GM23248 (cell line): ENCODE data around the gene LRRC73. TPM values are rescaled to one million over a fixed set of nuclear protein-coding genes. Genes with fewer than 3 reads are reported as not detected.

Experiments used
- DNase-seq: peaks from one replicate; pipeline ENCODE4 v3.0.0-alpha.2; 2015
- H2AFZ ChIP-seq: fragments of 200-600 bp; sonication (generic); 2 replicates; pipeline ENCODE4 v1.6.1; 2016; ENCODE audit warnings: antibody characterized with exemption
- H3F3A ChIP-seq: fragments of 200-600 bp; sonication (generic); 2 replicates; pipeline ENCODE4 v1.6.1; 2016; ENCODE audit warnings: mild to moderate bottlenecking, antibody characterized with exemption, mixed run types; ENCODE audit not compliant: insufficient read depth
- H3K27ac ChIP-seq: fragments of 200-600 bp; sonication (generic); 2 replicates; pipeline ENCODE4 v1.5.1; 2016; ENCODE audit warnings: mild to moderate bottlenecking
- H3K27me3 ChIP-seq: fragments of 200-600 bp; sonication (generic); replicated peaks from 2 replicates; pipeline ENCODE4 v1.6.1; 2016; ENCODE audit warnings: mild to moderate bottlenecking; ENCODE audit not compliant: insufficient read depth
- H3K36me3 ChIP-seq: fragments of 200-600 bp; sonication (generic); 2 replicates; pipeline ENCODE4 v1.6.1; 2016; ENCODE audit warnings: low read depth, mild to moderate bottlenecking
- H3K4me1 ChIP-seq: fragments of 200-600 bp; sonication (generic); 2 replicates; pipeline ENCODE4 v1.6.1; 2016; ENCODE audit warnings: mild to moderate bottlenecking; ENCODE audit not compliant: insufficient read depth
- H3K4me2 ChIP-seq: fragments of 200-600 bp; sonication (generic); one replicate; pipeline ENCODE4 v1.6.1; 2016; ENCODE audit warnings: mild to moderate bottlenecking; ENCODE audit not compliant: unreplicated experiment
- H3K4me3 ChIP-seq: fragments of 200-600 bp; sonication (generic); 2 replicates; pipeline ENCODE4 v1.5.1; 2016; ENCODE audit warnings: mild to moderate bottlenecking
- H3K79me2 ChIP-seq: fragments of 200-600 bp; sonication (generic); 2 replicates; pipeline ENCODE4 v1.6.1; 2016; ENCODE audit warnings: mild to moderate bottlenecking; ENCODE audit not compliant: insufficient read depth
- H3K9ac ChIP-seq: fragments of 200-600 bp; sonication (generic); 2 replicates; pipeline ENCODE4 v1.6.1; 2016; ENCODE audit warnings: mild to moderate bottlenecking
- H3K9me2 ChIP-seq: fragments of 200-600 bp; sonication (generic); 2 replicates; pipeline ENCODE4 v1.6.1; 2016; ENCODE audit warnings: mixed run types, mild to moderate bottlenecking, moderate library complexity; ENCODE audit not compliant: insufficient read depth
- H3K9me3 ChIP-seq: fragments of 200-600 bp; sonication (generic); one replicate; pipeline ENCODE4 v1.6.1; 2017; ENCODE audit warnings: low read depth
- H4K20me1 ChIP-seq: fragments of 200-600 bp; sonication (generic); 2 replicates; pipeline ENCODE4 v1.6.0; 2016; ENCODE audit not compliant: insufficient read depth
- EZH2 ChIP-seq: fragments of 200-600 bp; sonication (generic); IDR thresholded peaks from 2 replicates; pipeline ENCODE4 v1.6.1; 2018; ENCODE audit warnings: antibody characterized with exemption, mild to moderate bottlenecking; ENCODE audit not compliant: insufficient read depth, poor library complexity, severe bottlenecking
- EZH2phosphoT487 ChIP-seq: fragments of 200-600 bp; sonication (generic); IDR thresholded peaks from 2 replicates; pipeline ENCODE4 v1.6.1; 2018; ENCODE audit warnings: antibody characterized with exemption, moderate library complexity, mild to moderate bottlenecking, low read depth; ENCODE audit not compliant: insufficient read depth
- WGBS, 2 experiments: methylation state at CpG; one replicate each; pipeline ENCODE4 v1.1.6; 2015 to 2017; ENCODE audit warnings: low lambda C conversion rate in 2 of 2, low coverage in 1 of 2; ENCODE audit errors: missing lambda C conversion rate in 2 of 2; 5-methylcytosine and 5-hydroxymethylcytosine counted together
- in situ Hi-C: fragments of 300-500 bp; cut with MboI; formaldehyde crosslinking; loops from 2 replicates; pipeline ENCODE4 v1.15.0; 2020
- polyA plus RNA-seq: library from polyadenylated mRNA; unstranded; fragments of >200 nt; fragmentation: Nextera tagmentation; extraction: Ambion mirVana; gene quantifications from 2 replicates; pipeline ENCODE4 v1.2.1, GENCODE V29; 2016
- total RNA-seq: library from RNA; depleted of rRNA; stranded (reverse); fragments of >200 nt; shearing (Covaris generic); gene quantifications from 2 replicates; pipeline ENCODE4 v1.2.3, GENCODE V29; 2014

LRRC73 gene
- total and polyA plus RNA-seq, 2 experiments from 2014 or later, result 1.0 to 1.6 TPM

DNA sequence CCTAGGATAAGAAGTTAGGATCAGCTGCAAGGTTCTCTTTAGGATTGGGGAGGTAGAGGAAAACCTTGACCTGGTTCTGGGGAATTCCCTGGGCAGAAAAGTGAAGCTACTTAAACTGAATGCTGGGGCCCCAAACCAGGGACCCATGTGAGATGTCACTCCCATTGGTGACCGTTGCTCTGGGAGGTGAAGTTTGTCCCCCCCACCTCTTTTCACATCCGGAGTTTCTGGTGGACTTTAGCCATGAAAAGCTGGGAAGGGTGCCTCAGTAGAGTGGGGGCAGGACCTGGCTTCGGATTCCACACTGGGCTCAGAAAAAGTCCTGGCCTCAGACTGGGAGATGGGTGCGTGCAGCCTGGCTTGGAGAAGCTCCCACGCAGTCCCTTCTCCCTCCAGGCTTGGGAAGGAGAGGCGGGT, 19.6 kb downstream of the LRRC73 start:
- Histone ChIP-seq H3K9ac (no peak overlapping the region), H3K9me3 (no peaks in the 10 kb centered on the region), H3K79me2 (peaks cover 19% of the 10 kb centered on the region), H3K4me1 (peaks cover 57% of the 10 kb centered on the region), H2AFZ (no peak overlapping the region), H3F3A (peaks cover 22% of the 10 kb centered on the region), H3K4me3 (no peak overlapping the region), H3K27me3 (no peaks in the 10 kb centered on the region), H3K9me2 (no peaks in the 10 kb centered on the region), H3K36me3 (no peaks in the 10 kb centered on the region), H4K20me1 (no peaks in the 10 kb centered on the region), H3K27ac (no peak overlapping the region), H3K4me2 (no peak overlapping the region)
- TF ChIP-seq EZH2phosphoT487 (no peak), EZH2 (no peak)
- in situ Hi-C loops, result no loop called here
- DNase-seq, result no peak
- WGBS, 2 experiments, result 51 to 56% methylated on average over 6 of the region's 6 CpGs

DNA sequence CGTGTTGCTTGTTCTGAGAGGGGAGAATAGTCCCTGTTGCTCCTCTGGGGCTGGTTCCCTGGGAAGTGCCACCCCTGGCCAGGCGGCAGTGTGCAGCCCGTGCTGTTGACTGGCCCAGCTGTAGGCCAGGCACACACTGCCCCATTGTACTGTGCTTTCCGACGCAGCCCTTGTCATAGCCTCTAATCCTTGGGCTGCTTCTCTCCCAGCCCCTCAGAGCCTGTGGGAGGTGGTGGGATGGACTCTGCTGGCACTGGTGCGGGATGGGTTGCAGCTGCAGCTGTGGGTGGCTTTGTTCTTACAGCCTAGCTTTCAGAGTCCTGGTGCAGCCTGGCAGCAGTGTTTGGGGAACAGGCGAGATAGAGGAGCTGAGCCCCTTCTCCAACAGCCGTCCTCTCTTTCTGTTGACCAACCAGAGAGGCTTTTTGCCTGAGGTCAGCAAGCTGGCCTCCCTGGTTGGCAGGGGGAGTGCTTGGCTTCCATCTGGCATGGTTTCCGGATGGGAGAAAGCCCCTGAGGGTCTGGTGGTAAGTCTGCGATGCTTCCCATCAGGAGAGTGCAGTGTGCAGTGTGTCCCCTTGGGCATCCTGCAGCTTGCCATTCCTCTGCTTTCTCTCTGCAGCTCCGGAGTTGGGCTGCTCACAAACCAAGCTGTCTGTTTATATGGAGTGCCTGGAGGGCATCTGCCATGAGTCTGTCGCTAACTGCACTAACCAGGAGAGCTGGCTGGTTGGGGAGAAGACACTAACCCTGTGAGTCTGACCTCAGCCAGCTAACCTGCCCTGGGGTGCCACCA, 20.7 kb downstream of the LRRC73 start:
- Histone ChIP-seq H3K36me3 (no peaks in the 10 kb centered on the region), H3K9ac (no peak overlapping the region), H3K4me2 (no peak overlapping the region), H2AFZ (no peak overlapping the region), H3K4me3 (no peak overlapping the region), H3F3A (peaks cover 22% of the 10 kb centered on the region), H3K27ac (no peak overlapping the region), H3K9me2 (no peaks in the 10 kb centered on the region), H3K27me3 (no peaks in the 10 kb centered on the region), H4K20me1 (no peaks in the 10 kb centered on the region), H3K4me1 (peaks cover 47% of the 10 kb centered on the region), H3K79me2 (peaks cover 8% of the 10 kb centered on the region), H3K9me3 (no peaks in the 10 kb centered on the region)
- TF ChIP-seq EZH2phosphoT487 (no peak), EZH2 (no peak)
- 93 to 94% methylated on average over 12 of the region's 12 CpGs for WGBS, 2 experiments
- in situ Hi-C loops, result no loop called here
- DNase-seq, result no peak

DNA sequence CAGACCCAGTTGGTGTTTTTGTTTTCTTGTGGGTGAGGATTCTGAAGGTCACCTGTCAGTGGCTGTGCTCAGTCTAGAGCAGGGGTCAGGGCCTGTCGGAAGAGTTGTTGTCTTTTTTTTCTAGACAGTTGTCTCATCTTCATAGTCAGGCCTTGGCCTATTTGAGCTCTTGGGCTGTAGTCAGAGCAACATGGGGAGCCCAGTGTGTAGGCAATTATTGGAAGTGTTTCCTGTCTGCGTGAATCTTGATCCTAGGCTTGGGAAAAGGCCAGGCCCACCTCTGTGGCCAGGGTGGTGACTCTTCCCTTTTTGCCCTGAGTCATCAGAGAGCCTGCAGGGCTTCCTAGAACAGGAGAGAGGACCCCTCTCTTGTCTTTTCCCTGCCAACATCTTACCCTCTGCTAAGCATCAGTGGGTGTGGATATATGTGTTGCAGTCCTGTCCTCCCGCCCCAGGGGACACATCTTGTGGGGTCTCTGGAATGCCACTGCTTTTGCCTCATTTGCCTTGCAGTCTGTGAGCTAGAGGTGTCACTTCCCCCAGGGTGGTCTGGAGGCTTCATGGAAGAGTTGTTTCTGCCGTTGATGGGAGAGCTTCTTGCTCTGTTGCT, 21.4 kb downstream of the LRRC73 start:
- peaks cover 16% of the 10 kb centered on the region for H3F3A ChIP-seq
- peaks cover 41% of the 10 kb centered on the region for H3K4me1 ChIP-seq
- no peaks in the 10 kb centered on the region for H3K9me3 ChIP-seq
- in situ Hi-C loops, result no loop called here
- no peak overlapping the region for H3K4me2 ChIP-seq
- no peaks in the 10 kb centered on the region for H3K36me3 ChIP-seq
- 65 to 77% methylated on average over 4 of the region's 4 CpGs for WGBS, 2 experiments
- H3K27me3 ChIP-seq, result no peaks in the 10 kb centered on the region
- H3K9ac ChIP-seq, result no peak overlapping the region
- H3K9me2 ChIP-seq, result no peaks in the 10 kb centered on the region
- peak overlapping the region; percentile 45 for H3K27ac ChIP-seq
- H3K79me2 ChIP-seq, result peaks cover under 1% of the 10 kb centered on the region
- peak; percentile 71 for DNase-seq
- H2AFZ ChIP-seq, result no peak overlapping the region
- TF ChIP-seq EZH2, result no peak
- no peak for TF ChIP-seq EZH2phosphoT487
- H4K20me1 ChIP-seq, result no peaks in the 10 kb centered on the region
- H3K4me3 ChIP-seq, result no peak overlapping the region

DNA sequence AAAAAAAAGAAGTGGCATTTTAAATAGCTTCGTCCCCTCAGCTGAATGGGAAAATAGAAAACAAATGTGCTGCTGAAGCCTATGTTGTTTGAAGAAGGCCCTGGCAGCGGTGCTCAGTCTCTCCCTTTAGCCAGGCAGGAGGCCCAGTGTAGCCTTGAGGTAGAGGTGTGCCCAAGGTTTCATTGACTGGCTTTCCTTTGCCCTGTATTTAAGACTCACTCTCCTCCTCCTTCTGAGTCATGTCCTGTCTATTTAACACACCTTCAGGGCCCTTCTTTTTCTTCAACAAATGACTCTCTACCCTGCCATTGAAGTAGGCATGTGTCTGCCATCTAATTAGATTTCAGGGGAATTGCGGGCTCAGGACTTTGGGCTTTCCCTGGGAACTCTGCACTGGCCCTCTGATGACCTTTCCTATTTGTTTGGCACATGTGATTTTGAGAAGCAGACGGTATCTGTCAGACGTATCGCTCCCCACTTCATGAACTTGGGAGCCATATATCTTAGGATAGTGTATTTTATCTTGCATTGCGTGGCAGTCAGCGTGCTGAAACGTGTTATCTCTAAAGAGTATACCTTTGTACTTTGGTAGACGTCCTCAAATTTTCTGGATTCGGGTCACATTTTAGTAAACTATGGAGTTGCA, 28.4 kb downstream of the LRRC73 start:
- Histone ChIP-seq H3K79me2 (no peaks in the 10 kb centered on the region; the same call in none of the 2 replicates), H3K4me2 (no peak overlapping the region), H3K27me3 (no peaks in the 10 kb centered on the region), H3K9ac (no peak overlapping the region), H3K4me1 (peaks cover 10% of the 10 kb centered on the region), H3F3A (peaks cover 4% of the 10 kb centered on the region; the same call in 1 of the 2 replicates), H4K20me1 (no peaks in the 10 kb centered on the region), H3K4me3 (no peak overlapping the region), H3K9me3 (no peaks in the 10 kb centered on the region), H3K36me3 (no peaks in the 10 kb centered on the region), H3K9me2 (no peaks in the 10 kb centered on the region), H3K27ac (no peak overlapping the region), H2AFZ (no peak overlapping the region)
- in situ Hi-C loops, result no loop called here
- TF ChIP-seq EZH2 (no peak), EZH2phosphoT487 (no peak)
- DNase-seq, result no peak
- WGBS, 2 experiments, result 93% methylated on average over 11 of the region's 11 CpGs
